Measurements from ENCODE around the gene PCSK6. TPM values are rescaled to one million over a fixed set of nuclear protein-coding genes. Genes with fewer than 3 reads are reported as not detected.
"Not testable (repeated sequence)": the region's sequence is repeated elsewhere in the genome, so short reads cannot be mapped to it uniquely, and the experiment has no call there.

Gene PCSK6
- polyA plus RNA-seq, 2 donors = 5.4 to 6.5 TPM

GRCh38 chr15:101379647-101380046 is 109.9 kb downstream of the PCSK6 start:
- Histone ChIP-seq H3K4me1 (ENCODE audit: control insufficient read depth in 2 of 2, insufficient read depth in 2 of 2, low read length in 1 of 2) (no peaks in the 10 kb centered on the region), H3K27me3 (ENCODE audit: control insufficient read depth in 1 of 2, insufficient read depth in 2 of 2, low read length in 2 of 2) (no peaks in the 10 kb centered on the region), H3K36me3 (ENCODE audit: control insufficient read depth in 2 of 2, insufficient read depth in 2 of 2, low read length in 1 of 2) (no peaks in the 10 kb centered on the region), H3K4me3 (ENCODE audit: low read depth in 1 of 2, low read length in 2 of 2) (no peak overlapping the region), H3K27ac (ENCODE audit: low read depth in 2 of 2, low read length in 1 of 2) (no peak overlapping the region), H3K9me3 (ENCODE audit: control insufficient read depth in 2 of 2, insufficient read depth in 1 of 2, low read depth in 1 of 2, low read length in 1 of 2) (no peaks in the 10 kb centered on the region)
- WGBS, 2 donors = 88 to 89% methylated on average over 15 of the region's 15 CpGs

- Histone ChIP-seq H3K9me3 (ENCODE audit: control insufficient read depth in 2 of 2, insufficient read depth in 1 of 2, low read depth in 1 of 2, low read length in 1 of 2) (no peaks in the 10 kb centered on the region), H3K27ac (ENCODE audit: low read depth in 2 of 2, low read length in 1 of 2) (no peak overlapping the region), H3K4me3 (ENCODE audit: low read depth in 1 of 2, low read length in 2 of 2) (no peak overlapping the region), H3K36me3 (ENCODE audit: control insufficient read depth in 2 of 2, insufficient read depth in 2 of 2, low read length in 1 of 2) (no peaks in the 10 kb centered on the region), H3K4me1 (ENCODE audit: control insufficient read depth in 2 of 2, insufficient read depth in 2 of 2, low read length in 1 of 2) (no peaks in the 10 kb centered on the region), H3K27me3 (ENCODE audit: control insufficient read depth in 1 of 2, insufficient read depth in 2 of 2, low read length in 2 of 2) (no peaks in the 10 kb centered on the region)
- WGBS, 2 donors = 88 to 91% methylated on average over 13 of the region's 13 CpGs
These were observed 110.6 kb downstream of the PCSK6 start for GRCh38 chr15:101378879-101379278.

GRCh38 chr15:101378171-101378755 is 111.2 kb downstream of the PCSK6 start:
- Histone ChIP-seq H3K4me3 (ENCODE audit: low read depth in 1 of 2, low read length in 2 of 2) (no peak overlapping the region), H3K27ac (ENCODE audit: low read depth in 2 of 2, low read length in 1 of 2) (no peak overlapping the region), H3K27me3 (ENCODE audit: control insufficient read depth in 1 of 2, insufficient read depth in 2 of 2, low read length in 2 of 2) (no peaks in the 10 kb centered on the region), H3K9me3 (ENCODE audit: control insufficient read depth in 2 of 2, insufficient read depth in 1 of 2, low read depth in 1 of 2, low read length in 1 of 2) (no peaks in the 10 kb centered on the region), H3K36me3 (ENCODE audit: control insufficient read depth in 2 of 2, insufficient read depth in 2 of 2, low read length in 1 of 2) (no peaks in the 10 kb centered on the region), H3K4me1 (ENCODE audit: control insufficient read depth in 2 of 2, insufficient read depth in 2 of 2, low read length in 1 of 2) (no peaks in the 10 kb centered on the region)
- 76 to 83% methylated on average over 10 of the region's 10 CpGs for WGBS, 2 donors

GRCh38 chr15:101376615-101377395 is 112.7 kb downstream of the PCSK6 start:
- no peaks in the 10 kb centered on the region for H3K4me1 ChIP-seq (ENCODE audit: control insufficient read depth in 2 of 2, insufficient read depth in 2 of 2, low read length in 1 of 2)
- WGBS, 2 donors = 86 to 88% methylated on average over 14 of the region's 14 CpGs

GRCh38 chr15:101375006-101375405 is 114.5 kb downstream of the PCSK6 start:
- not testable (repeated sequence) for H3K36me3 ChIP-seq (ENCODE audit: control insufficient read depth in 2 of 2, insufficient read depth in 2 of 2, low read length in 1 of 2); H3K4me3 ChIP-seq (ENCODE audit: low read depth in 1 of 2, low read length in 2 of 2); H3K4me1 ChIP-seq (ENCODE audit: control insufficient read depth in 2 of 2, insufficient read depth in 2 of 2, low read length in 1 of 2); H3K27ac ChIP-seq (ENCODE audit: low read depth in 2 of 2, low read length in 1 of 2); H3K27me3 ChIP-seq (ENCODE audit: control insufficient read depth in 1 of 2, insufficient read depth in 2 of 2, low read length in 2 of 2); H3K9me3 ChIP-seq (ENCODE audit: control insufficient read depth in 2 of 2, insufficient read depth in 1 of 2, low read depth in 1 of 2, low read length in 1 of 2)
- 80 to 83% methylated on average over 15 of the region's 15 CpGs for WGBS, 2 donors

More at GRCh38 chr15:101376615-101377395, 112.7 kb downstream of the PCSK6 start:
- no peaks in the 10 kb centered on the region for H3K36me3 ChIP-seq (ENCODE audit: control insufficient read depth in 2 of 2, insufficient read depth in 2 of 2, low read length in 1 of 2)
- no peak overlapping the region for H3K4me3 ChIP-seq (ENCODE audit: low read depth in 1 of 2, low read length in 2 of 2)
- no peak overlapping the region for H3K27ac ChIP-seq (ENCODE audit: low read depth in 2 of 2, low read length in 1 of 2)
- no peaks in the 10 kb centered on the region for H3K9me3 ChIP-seq (ENCODE audit: control insufficient read depth in 2 of 2, insufficient read depth in 1 of 2, low read depth in 1 of 2, low read length in 1 of 2)
- no peaks in the 10 kb centered on the region for H3K27me3 ChIP-seq (ENCODE audit: control insufficient read depth in 1 of 2, insufficient read depth in 2 of 2, low read length in 2 of 2)

GRCh38 chr15:101374326-101374725 is 115.2 kb downstream of the PCSK6 start:
- Histone ChIP-seq H3K4me3 (ENCODE audit: low read depth in 1 of 2, low read length in 2 of 2) (no peak overlapping the region), H3K27ac (ENCODE audit: low read depth in 2 of 2, low read length in 1 of 2) (no peak overlapping the region), H3K36me3 (ENCODE audit: control insufficient read depth in 2 of 2, insufficient read depth in 2 of 2, low read length in 1 of 2) (no peaks in the 10 kb centered on the region), H3K9me3 (ENCODE audit: control insufficient read depth in 2 of 2, insufficient read depth in 1 of 2, low read depth in 1 of 2, low read length in 1 of 2) (no peaks in the 10 kb centered on the region), H3K27me3 (ENCODE audit: control insufficient read depth in 1 of 2, insufficient read depth in 2 of 2, low read length in 2 of 2) (no peaks in the 10 kb centered on the region), H3K4me1 (ENCODE audit: control insufficient read depth in 2 of 2, insufficient read depth in 2 of 2, low read length in 1 of 2) (no peaks in the 10 kb centered on the region)
- 93 to 96% methylated on average over 6 of the region's 6 CpGs for WGBS, 2 donors

- Histone ChIP-seq H3K27ac (ENCODE audit: low read depth in 2 of 2, low read length in 1 of 2) (no peak overlapping the region), H3K4me3 (ENCODE audit: low read depth in 1 of 2, low read length in 2 of 2) (no peak overlapping the region), H3K4me1 (ENCODE audit: control insufficient read depth in 2 of 2, insufficient read depth in 2 of 2, low read length in 1 of 2) (no peaks in the 10 kb centered on the region), H3K27me3 (ENCODE audit: control insufficient read depth in 1 of 2, insufficient read depth in 2 of 2, low read length in 2 of 2) (no peaks in the 10 kb centered on the region), H3K9me3 (ENCODE audit: control insufficient read depth in 2 of 2, insufficient read depth in 1 of 2, low read depth in 1 of 2, low read length in 1 of 2) (no peaks in the 10 kb centered on the region), H3K36me3 (ENCODE audit: control insufficient read depth in 2 of 2, insufficient read depth in 2 of 2, low read length in 1 of 2) (no peaks in the 10 kb centered on the region)
- WGBS, 2 donors = 18 to 27% methylated on average over 3 of the region's 3 CpGs
These were observed 115.9 kb downstream of the PCSK6 start for GRCh38 chr15:101373577-101373976.

- no peaks in the 10 kb centered on the region for H3K27me3 ChIP-seq (ENCODE audit: control insufficient read depth in 1 of 2, insufficient read depth in 2 of 2, low read length in 2 of 2)
- no peak overlapping the region for H3K27ac ChIP-seq (ENCODE audit: low read depth in 2 of 2, low read length in 1 of 2)
- no peaks in the 10 kb centered on the region for H3K36me3 ChIP-seq (ENCODE audit: control insufficient read depth in 2 of 2, insufficient read depth in 2 of 2, low read length in 1 of 2)
- no peaks in the 10 kb centered on the region for H3K9me3 ChIP-seq (ENCODE audit: control insufficient read depth in 2 of 2, insufficient read depth in 1 of 2, low read depth in 1 of 2, low read length in 1 of 2)
- H3K4me3 ChIP-seq (ENCODE audit: low read depth in 1 of 2, low read length in 2 of 2) = no peak overlapping the region
- no peaks in the 10 kb centered on the region for H3K4me1 ChIP-seq (ENCODE audit: control insufficient read depth in 2 of 2, insufficient read depth in 2 of 2, low read length in 1 of 2)
- 30 to 32% methylated on average over 11 of the region's 11 CpGs for WGBS, 2 donors
These were observed 116.5 kb downstream of the PCSK6 start for GRCh38 chr15:101372960-101373525.

GRCh38 chr15:101372149-101372577 is 117.3 kb downstream of the PCSK6 start:
- H3K9me3 ChIP-seq (ENCODE audit: control insufficient read depth in 2 of 2, insufficient read depth in 1 of 2, low read depth in 1 of 2, low read length in 1 of 2) = no peaks in the 10 kb centered on the region
- H3K27me3 ChIP-seq (ENCODE audit: control insufficient read depth in 1 of 2, insufficient read depth in 2 of 2, low read length in 2 of 2) = no peaks in the 10 kb centered on the region
- no peaks in the 10 kb centered on the region for H3K4me1 ChIP-seq (ENCODE audit: control insufficient read depth in 2 of 2, insufficient read depth in 2 of 2, low read length in 1 of 2)
- H3K4me3 ChIP-seq (ENCODE audit: low read depth in 1 of 2, low read length in 2 of 2) = no peak overlapping the region
- H3K36me3 ChIP-seq (ENCODE audit: control insufficient read depth in 2 of 2, insufficient read depth in 2 of 2, low read length in 1 of 2) = no peaks in the 10 kb centered on the region
- no peak overlapping the region for H3K27ac ChIP-seq (ENCODE audit: low read depth in 2 of 2, low read length in 1 of 2)
- WGBS, 2 donors = 71 to 74% methylated on average over 13 of the region's 13 CpGs

Measured in esophagus (tissue), 2 donors.